ENCODE measurements around the gene BCOR. TPM values are rescaled to one million over a fixed set of nuclear protein-coding genes. Genes with fewer than 3 reads are reported as not detected.
A peak's percentile ranks its signal among the peaks of the same experiment; 100 is the strongest.

The BCOR gene
- total and polyA plus RNA-seq, 2 of the 13 experiments (the other 11 are each of a cell fraction or from before 2014, with no cell fraction given): 14.3 to 15.2 TPM

- no TSS peak for BruUV-seq (replicated peaks)
- H3K36me3 ChIP-seq (replicated peaks in 1 of 2; ENCODE audit: control insufficient read depth in 1 of 2, insufficient read depth in 2 of 2, low read length in 2 of 2): no peaks in the 10 kb centered on the region; a peak in 1 of 5 replicates
- 95% methylated on average over 5 of the region's 30 CpGs for WGBS (ENCODE audit: low lambda C conversion rate)
- H2AFZ ChIP-seq (ENCODE audit: low read length): no peak overlapping the region
- no peak for ATAC-seq
- intact Hi-C loops (cut with micrococcal nuclease; ENCODE audit: unreplicated experiment): no loop called here
- no peaks in the 10 kb centered on the region for H3K9me3 ChIP-seq (ENCODE audit: low read length)
- DNase-seq (ENCODE audit: low spot score): no peak
- H3K9ac ChIP-seq (ENCODE audit: insufficient read depth, low read depth, low read length): no peak overlapping the region
- no peak overlapping the region for H3K4me3 ChIP-seq (replicated peaks in 1 of 3; ENCODE audit: insufficient read depth in 1 of 3, low read depth in 2 of 3, low read length in 3 of 3)
- peaks cover 87% of the 10 kb centered on the region for H3K79me2 ChIP-seq (ENCODE audit: insufficient read depth, low read length)
- ChIA-PET CTCF (ENCODE audit: low intra/inter-chr PET ratio, low total read pairs) (no interaction called here), POLR2A (interaction anchor here (1.3 kb wide), 1 partner anchor 10 kb away, joined by 4 read pairs; no protein-coding TSS in a partner anchor)
- H3K4me1 ChIP-seq (ENCODE audit: insufficient read depth, low read length): peaks cover 91% of the 10 kb centered on the region
- no peak overlapping the region for H3K27ac ChIP-seq (ENCODE audit: extremely low read length, insufficient read depth, low read length)
- no peak overlapping the region for H3K4me2 ChIP-seq (ENCODE audit: low read depth, low read length)
- H3K27me3 ChIP-seq (ENCODE audit: control insufficient read depth in 1 of 2, insufficient read depth in 2 of 2, low read length in 2 of 2): no peaks in the 10 kb centered on the region
- no peak for FAIRE-seq
- in situ Hi-C loops (cut with HindIII; ENCODE audit: extremely low pct_ligation_motif_present, low pct_unique_long_range_greater_than_20kb): loop anchor here (10.0 kb wide), 1 partner anchor 178 kb away; no protein-coding TSS in a partner anchor
- H4K20me1 ChIP-seq (ENCODE audit: insufficient read depth, low read length): peaks cover 57% of the 10 kb centered on the region
- no peak for TF ChIP-seq HDAC2 (CRISPR knock-in tag; IDR thresholded peaks at IDR 0.05)
- no peak for TF ChIP-seq ZNF253 (CRISPR knock-in tag; IDR thresholded peaks at IDR 0.05; ENCODE audit: borderline replicate concordance)
- no peak for TF ChIP-seq ZFP36L1 (CRISPR knock-in tag; IDR thresholded peaks at IDR 0.05)
- no peak for TF ChIP-seq GATAD2A (CRISPR knock-in tag; IDR thresholded peaks at IDR 0.05)
- no peak for TF ChIP-seq ZNF326 (CRISPR knock-in tag; IDR thresholded peaks at IDR 0.05; ENCODE audit: borderline replicate concordance)
- peak; percentile 70 for TF ChIP-seq HNRNPLL (IDR thresholded peaks at IDR 0.05; ENCODE audit: low read depth, low read length, poor library complexity, severe bottlenecking)
- no peak for TF ChIP-seq SOX13 (IDR thresholded peaks at IDR 0.05)
- peak in 1 of 2 experiments; percentile 48; a peak in 1 of 4 replicates for TF ChIP-seq SOX13 (CRISPR knock-in tag; conservative IDR thresholded peaks at IDR 0.05 in 1 of 2, IDR thresholded peaks at IDR 0.05 in 1 of 2)
- peak; percentile 83 for TF ChIP-seq ZBTB33 (CRISPR knock-in tag; IDR thresholded peaks at IDR 0.05)
- no peak for TF ChIP-seq SP140L (CRISPR knock-in tag; IDR thresholded peaks at IDR 0.05; ENCODE audit: borderline replicate concordance)
- no peak for TF ChIP-seq ZFY (CRISPR knock-in tag; IDR thresholded peaks at IDR 0.05)
- TF ChIP-seq SNAPC2 (CRISPR knock-in tag; IDR thresholded peaks at IDR 0.05): no peak
- peak; percentile 70 for TF ChIP-seq ZBTB38 (CRISPR knock-in tag; IDR thresholded peaks at IDR 0.05)
- no peak for TF ChIP-seq PRMT3 (CRISPR knock-in tag; IDR thresholded peaks at IDR 0.05; ENCODE audit: borderline replicate concordance, low read depth)
- no peak for TF ChIP-seq DMTF1 (CRISPR knock-in tag; IDR thresholded peaks at IDR 0.05)
- TF ChIP-seq, protein P1, sequence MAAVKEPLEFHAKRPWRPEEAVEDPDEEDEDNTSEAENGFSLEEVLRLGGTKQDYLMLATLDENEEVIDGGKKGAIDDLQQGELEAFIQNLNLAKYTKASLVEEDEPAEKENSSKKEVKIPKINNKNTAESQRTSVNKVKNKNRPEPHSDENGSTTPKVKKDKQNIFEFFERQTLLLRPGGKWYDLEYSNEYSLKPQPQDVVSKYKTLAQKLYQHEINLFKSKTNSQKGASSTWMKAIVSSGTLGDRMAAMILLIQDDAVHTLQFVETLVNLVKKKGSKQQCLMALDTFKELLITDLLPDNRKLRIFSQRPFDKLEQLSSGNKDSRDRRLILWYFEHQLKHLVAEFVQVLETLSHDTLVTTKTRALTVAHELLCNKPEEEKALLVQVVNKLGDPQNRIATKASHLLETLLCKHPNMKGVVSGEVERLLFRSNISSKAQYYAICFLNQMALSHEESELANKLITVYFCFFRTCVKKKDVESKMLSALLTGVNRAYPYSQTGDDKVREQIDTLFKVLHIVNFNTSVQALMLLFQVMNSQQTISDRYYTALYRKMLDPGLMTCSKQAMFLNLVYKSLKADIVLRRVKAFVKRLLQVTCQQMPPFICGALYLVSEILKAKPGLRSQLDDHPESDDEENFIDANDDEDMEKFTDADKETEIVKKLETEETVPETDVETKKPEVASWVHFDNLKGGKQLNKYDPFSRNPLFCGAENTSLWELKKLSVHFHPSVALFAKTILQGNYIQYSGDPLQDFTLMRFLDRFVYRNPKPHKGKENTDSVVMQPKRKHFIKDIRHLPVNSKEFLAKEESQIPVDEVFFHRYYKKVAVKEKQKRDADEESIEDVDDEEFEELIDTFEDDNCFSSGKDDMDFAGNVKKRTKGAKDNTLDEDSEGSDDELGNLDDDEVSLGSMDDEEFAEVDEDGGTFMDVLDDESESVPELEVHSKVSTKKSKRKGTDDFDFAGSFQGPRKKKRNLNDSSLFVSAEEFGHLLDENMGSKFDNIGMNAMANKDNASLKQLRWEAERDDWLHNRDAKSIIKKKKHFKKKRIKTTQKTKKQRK (IDR thresholded peaks at IDR 0.05; ENCODE audit: low read length): no peak
Measured at GRCh38 chrX:40086569-40087335, 11.0 kb downstream of the BCOR start.
